ENCODE results near the gene GLB1L2.

GLB1L2 gene

DNA sequence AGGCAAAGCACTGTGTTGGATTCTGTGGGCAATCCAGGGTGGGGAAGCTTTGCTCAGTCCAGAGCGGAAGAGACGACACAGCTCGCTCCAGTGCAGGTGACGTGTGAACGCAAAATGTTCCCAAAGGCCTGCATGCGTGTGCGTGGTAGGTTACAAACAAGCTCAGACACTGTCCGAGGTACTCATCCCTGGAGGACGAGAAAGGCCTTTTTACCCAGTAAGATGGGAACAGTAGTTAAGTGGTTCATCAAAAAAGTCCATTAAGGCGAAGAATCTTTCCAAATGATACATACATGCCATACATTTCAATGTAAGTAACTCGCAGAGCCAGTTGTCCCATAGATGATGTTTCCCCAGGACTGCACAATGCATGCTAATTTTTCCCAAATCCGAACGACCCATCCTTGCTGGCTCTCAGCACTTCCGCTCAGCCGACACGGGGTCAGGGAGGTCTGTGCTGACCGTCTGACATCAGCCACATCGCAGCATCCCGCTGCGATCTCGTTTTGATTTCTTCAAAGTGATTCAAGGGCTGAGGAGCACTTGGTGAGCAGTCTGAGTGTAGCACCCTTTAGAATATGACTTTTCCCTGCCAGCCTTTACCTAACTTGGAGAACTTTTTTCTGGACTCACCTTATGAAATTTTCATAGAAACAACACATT is 61.3 kb downstream of the GLB1L2 start:
- POLR2A ChIA-PET (ENCODE audit: low non-redundant PET): no interaction called here
- TF ChIP-seq, protein P1, sequence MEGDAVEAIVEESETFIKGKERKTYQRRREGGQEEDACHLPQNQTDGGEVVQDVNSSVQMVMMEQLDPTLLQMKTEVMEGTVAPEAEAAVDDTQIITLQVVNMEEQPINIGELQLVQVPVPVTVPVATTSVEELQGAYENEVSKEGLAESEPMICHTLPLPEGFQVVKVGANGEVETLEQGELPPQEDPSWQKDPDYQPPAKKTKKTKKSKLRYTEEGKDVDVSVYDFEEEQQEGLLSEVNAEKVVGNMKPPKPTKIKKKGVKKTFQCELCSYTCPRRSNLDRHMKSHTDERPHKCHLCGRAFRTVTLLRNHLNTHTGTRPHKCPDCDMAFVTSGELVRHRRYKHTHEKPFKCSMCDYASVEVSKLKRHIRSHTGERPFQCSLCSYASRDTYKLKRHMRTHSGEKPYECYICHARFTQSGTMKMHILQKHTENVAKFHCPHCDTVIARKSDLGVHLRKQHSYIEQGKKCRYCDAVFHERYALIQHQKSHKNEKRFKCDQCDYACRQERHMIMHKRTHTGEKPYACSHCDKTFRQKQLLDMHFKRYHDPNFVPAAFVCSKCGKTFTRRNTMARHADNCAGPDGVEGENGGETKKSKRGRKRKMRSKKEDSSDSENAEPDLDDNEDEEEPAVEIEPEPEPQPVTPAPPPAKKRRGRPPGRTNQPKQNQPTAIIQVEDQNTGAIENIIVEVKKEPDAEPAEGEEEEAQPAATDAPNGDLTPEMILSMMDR (conservative IDR thresholded peaks at IDR 0.05; ENCODE audit: low read depth): no peak
- CTCF ChIA-PET: no interaction called here
- DNase-seq (ENCODE audit: low spot score): no peak
- H3K27ac ChIP-seq: no peak overlapping the region

DNA sequence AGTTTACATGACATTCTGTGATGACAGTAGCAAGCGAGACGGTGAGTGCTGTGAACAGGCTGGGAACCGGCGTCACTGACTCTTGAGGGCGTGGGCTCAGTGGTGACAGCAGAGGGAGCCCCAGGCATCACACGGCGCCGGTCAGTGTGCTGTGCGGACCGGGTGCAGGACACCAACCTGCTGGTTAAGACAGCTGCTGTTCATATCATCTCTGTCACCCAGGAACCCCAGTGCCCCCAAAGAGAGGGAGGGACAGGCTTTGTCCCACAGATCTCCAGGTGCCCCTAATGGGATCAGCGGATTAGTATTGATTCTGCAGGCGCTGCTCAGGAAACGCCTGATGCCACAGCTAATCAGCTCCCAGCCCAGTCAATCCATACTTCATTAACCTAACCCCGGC is 61.9 kb downstream of the GLB1L2 start:
- CTCF ChIA-PET: no interaction called here
- no peak for DNase-seq (ENCODE audit: low spot score)
- H3K27ac ChIP-seq: no peak overlapping the region
- TF ChIP-seq, protein P1 (conservative IDR thresholded peaks at IDR 0.05; ENCODE audit: low read depth): no peak
- POLR2A ChIA-PET (ENCODE audit: low non-redundant PET): no interaction called here

DNA sequence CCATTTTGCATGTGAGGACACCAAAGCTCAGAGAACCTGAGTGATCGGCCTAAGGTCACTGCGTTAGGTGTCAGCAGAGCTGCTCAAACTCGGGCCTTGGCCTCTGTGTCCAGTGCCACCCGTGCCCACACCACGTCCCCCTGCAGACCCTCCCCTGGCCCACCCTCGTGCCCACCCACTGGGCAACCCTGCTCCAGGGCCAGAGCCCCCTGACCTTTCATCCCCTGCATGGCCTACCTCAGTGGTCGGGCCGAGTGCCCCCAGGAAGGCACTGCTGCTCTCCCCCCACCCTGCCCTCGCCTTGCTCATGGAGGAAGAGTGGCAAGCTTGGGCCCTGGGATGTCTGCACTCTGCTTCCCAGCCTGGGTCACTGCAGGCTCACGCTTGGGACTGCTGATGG is 62.5 kb downstream of the GLB1L2 start:
- CTCF ChIA-PET: no interaction called here
- TF ChIP-seq, protein P1 (conservative IDR thresholded peaks at IDR 0.05; ENCODE audit: low read depth): no peak
- POLR2A ChIA-PET (ENCODE audit: low non-redundant PET): no interaction called here
- H3K27ac ChIP-seq: no peak overlapping the region
- DNase-seq (ENCODE audit: low spot score): no peak

DNA sequence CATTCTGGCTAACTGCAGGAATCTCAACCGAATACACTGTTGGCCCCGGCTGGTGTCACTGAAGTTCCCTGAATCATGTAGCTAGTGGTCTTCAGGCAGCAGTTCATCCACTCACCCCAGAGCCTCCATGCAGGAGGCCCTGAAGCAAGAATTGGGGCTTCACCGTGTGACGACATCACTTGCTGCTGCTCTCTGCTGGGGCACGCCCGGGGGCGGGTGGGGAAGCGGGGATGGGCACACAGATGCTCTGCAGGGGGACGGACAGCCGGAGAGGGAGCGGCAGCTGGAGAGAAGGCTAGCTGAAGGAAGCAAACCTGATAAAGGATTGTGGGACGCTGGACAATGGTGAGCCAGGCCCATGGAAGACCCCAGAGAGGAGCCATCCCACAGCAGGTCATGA is 63.2 kb downstream of the GLB1L2 start:
- no peak for DNase-seq (ENCODE audit: low spot score)
- TF ChIP-seq, protein P1 (conservative IDR thresholded peaks at IDR 0.05; ENCODE audit: low read depth): no peak
- ChIA-PET CTCF (no interaction called here), POLR2A (ENCODE audit: low non-redundant PET) (no interaction called here)
- H3K27ac ChIP-seq: no peak overlapping the region

DNA sequence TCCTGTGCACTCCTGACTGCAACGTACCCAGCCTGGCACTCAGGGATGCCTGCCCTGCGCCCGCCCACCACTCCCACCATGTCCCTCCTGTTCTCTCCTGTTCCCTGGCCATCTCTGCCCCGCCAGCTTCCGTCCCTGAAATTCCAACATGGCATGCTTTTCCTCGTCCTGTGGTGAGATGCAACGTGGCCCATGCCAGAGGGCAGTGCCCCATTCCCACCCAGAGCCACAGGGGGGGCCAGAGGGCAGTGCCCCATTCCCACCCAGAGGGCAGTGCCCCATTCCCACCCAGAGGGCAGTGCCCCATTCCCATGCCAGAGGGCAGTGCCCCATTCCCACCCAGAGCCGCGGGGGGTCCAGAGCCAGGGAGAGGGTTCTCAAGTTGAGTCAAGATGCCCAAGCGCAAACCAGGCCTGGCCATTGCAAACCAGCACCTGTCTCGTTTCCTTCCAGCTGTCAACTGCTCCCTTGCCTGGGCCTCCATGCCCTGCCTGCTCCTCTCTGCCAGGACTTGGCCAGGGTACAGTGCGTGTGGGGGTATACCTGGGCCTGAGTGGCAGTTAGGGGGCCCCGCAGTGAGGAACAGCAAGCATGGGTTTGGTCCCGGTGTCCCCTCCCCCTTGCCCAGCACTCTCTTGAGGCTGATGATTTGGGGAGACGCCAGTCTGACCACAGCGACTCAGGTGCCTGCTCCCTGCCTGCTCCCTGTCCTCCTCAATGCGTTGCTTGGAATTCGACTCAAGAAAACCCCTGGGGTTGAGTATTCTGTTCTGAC is 65.7 kb downstream of the GLB1L2 start:
- DNase-seq (ENCODE audit: low spot score): no peak
- ChIA-PET POLR2A (ENCODE audit: low non-redundant PET) (no interaction called here), CTCF (no interaction called here)
- H3K27ac ChIP-seq: no peak overlapping the region
- TF ChIP-seq, protein P1 (conservative IDR thresholded peaks at IDR 0.05; ENCODE audit: low read depth): no peak

DNA sequence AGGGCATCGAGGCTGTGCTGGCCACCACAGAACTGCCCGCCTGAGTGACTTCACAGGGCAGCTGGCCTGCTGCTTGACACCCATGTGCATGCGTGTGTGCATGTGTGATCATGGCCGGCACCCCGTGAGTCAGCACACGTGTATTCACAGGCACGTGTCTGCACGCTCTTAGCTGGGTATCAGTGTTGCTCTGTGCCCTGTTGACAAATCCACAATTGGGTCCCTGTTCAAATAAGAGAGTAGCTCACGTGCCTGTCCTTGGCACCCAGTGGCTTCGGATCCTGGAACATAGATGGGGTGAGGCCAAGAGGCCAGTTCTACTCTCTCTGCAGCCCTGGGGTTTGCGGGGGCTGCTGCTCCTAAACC is 66.3 kb downstream of the GLB1L2 start:
- DNase-seq (ENCODE audit: low spot score): peak; percentile 18
- no peak overlapping the region for H3K27ac ChIP-seq
- TF ChIP-seq, protein P1 (conservative IDR thresholded peaks at IDR 0.05; ENCODE audit: low read depth): no peak
- ChIA-PET CTCF (no interaction called here), POLR2A (ENCODE audit: low non-redundant PET) (no interaction called here)
